Astrocyte (in vitro differentiated cells and primary cell): Measurements from ENCODE around the gene TRAF3IP3.

ENCODE experiments used
- EZH2 ChIP-seq: IDR thresholded peaks from 2 replicates; pipeline ENCODE4 v1.6.1; 2012; ENCODE audit warnings: mild to moderate bottlenecking, low read length, inconsistent platforms; ENCODE audit not compliant: insufficient read depth
- TF ChIP-seq, protein P1 (sequence below): IDR thresholded peaks from 2 replicates; pipeline ENCODE4 v1.5.1; 2011; ENCODE audit warnings: low read depth, mild to moderate bottlenecking, inconsistent platforms, low read length, moderate library complexity; ENCODE audit not compliant: insufficient read depth

DNA sequence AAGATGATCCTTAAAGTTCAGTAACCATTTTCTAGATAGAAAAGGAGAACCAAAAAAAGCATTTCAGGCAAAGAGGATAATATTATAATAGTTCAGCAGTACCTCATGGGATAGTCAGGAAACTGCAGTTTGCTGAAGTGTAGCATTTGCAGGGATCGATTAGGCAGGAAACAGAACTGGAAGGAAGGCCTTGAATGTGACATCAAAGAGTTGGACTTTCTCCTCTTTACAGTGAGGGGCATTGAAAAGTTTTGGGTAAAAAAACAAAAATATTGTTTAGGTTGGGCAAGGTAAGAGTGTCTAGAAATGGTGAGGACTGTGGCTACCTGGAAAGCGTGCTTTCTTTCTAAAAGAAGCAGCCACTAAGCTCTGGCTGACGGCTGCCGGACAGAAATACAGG is 58.0 kb downstream of the TRAF3IP3 start:
- TF ChIP-seq, protein P1, sequence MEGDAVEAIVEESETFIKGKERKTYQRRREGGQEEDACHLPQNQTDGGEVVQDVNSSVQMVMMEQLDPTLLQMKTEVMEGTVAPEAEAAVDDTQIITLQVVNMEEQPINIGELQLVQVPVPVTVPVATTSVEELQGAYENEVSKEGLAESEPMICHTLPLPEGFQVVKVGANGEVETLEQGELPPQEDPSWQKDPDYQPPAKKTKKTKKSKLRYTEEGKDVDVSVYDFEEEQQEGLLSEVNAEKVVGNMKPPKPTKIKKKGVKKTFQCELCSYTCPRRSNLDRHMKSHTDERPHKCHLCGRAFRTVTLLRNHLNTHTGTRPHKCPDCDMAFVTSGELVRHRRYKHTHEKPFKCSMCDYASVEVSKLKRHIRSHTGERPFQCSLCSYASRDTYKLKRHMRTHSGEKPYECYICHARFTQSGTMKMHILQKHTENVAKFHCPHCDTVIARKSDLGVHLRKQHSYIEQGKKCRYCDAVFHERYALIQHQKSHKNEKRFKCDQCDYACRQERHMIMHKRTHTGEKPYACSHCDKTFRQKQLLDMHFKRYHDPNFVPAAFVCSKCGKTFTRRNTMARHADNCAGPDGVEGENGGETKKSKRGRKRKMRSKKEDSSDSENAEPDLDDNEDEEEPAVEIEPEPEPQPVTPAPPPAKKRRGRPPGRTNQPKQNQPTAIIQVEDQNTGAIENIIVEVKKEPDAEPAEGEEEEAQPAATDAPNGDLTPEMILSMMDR, result no peak
- no peak for TF ChIP-seq EZH2
